Trophoblast cell (in vitro differentiated cells and primary cell): ENCODE data around the gene HLCS.

Source experiments
- DNase-seq, 2 donors: peaks; one replicate each; pipeline ENCODE4 v3.0.0-alpha.2; 2016
- H2AFZ ChIP-seq: 2 replicates; pipeline ENCODE4 v1.6.1; 2013; ENCODE audit warnings: low read length, moderate library complexity, mild to moderate bottlenecking; ENCODE audit not compliant: insufficient read depth, poor library complexity
- H2AK5ac ChIP-seq: 2 replicates; pipeline ENCODE4 v1.6.1; 2013; ENCODE audit warnings: mild to moderate bottlenecking, low read length
- H2BK120ac ChIP-seq: 2 replicates; pipeline ENCODE4 v1.6.1; 2013; ENCODE audit warnings: low read length, mild to moderate bottlenecking, moderate library complexity; ENCODE audit not compliant: insufficient read depth, poor library complexity
- H2BK12ac ChIP-seq: 2 replicates; pipeline ENCODE4 v1.6.1; 2013; ENCODE audit warnings: mild to moderate bottlenecking, low read length, moderate library complexity
- H2BK5ac ChIP-seq: 2 replicates; pipeline ENCODE4 v1.6.1; 2013; ENCODE audit warnings: low read length, low read depth, moderate library complexity, mild to moderate bottlenecking; ENCODE audit not compliant: poor library complexity
- H3K14ac ChIP-seq: 2 replicates; pipeline ENCODE4 v1.6.1; 2013; ENCODE audit warnings: mild to moderate bottlenecking, low read length
- H3K18ac ChIP-seq: 2 replicates; pipeline ENCODE4 v1.6.1; 2013; ENCODE audit warnings: mild to moderate bottlenecking, low read length
- H3K23ac ChIP-seq: 2 replicates; pipeline ENCODE4 v1.6.1; 2013; ENCODE audit warnings: low read length
- H3K27ac ChIP-seq: 2 replicates; pipeline ENCODE4 v1.5.1; 2013; ENCODE audit warnings: low read depth, mild to moderate bottlenecking, inconsistent platforms, low read length, moderate library complexity
- H3K27me3 ChIP-seq: 2 replicates; pipeline ENCODE4 v1.6.1; 2013; ENCODE audit warnings: inconsistent platforms, mild to moderate bottlenecking, low read length, moderate library complexity; ENCODE audit not compliant: insufficient read depth
- H3K36me3 ChIP-seq, 2 experiments: 1 replicate in 1 of 2; 2 replicates in 1 of 2; pipeline ENCODE4 v1.6.1; 2013; ENCODE audit warnings: low read length in 2 of 2, mild to moderate bottlenecking in 2 of 2, moderate library complexity in 1 of 2; ENCODE audit not compliant: insufficient read depth in 2 of 2, control insufficient read depth in 1 of 2
- H3K4ac ChIP-seq: 2 replicates; pipeline ENCODE4 v1.6.1; 2013; ENCODE audit warnings: low read depth, mild to moderate bottlenecking, low read length, moderate library complexity
- H3K4me1 ChIP-seq, 2 experiments: 1 replicate in 1 of 2; 2 replicates in 1 of 2; pipeline ENCODE4 v1.6.1; 2013; ENCODE audit warnings: low read length in 2 of 2, mild to moderate bottlenecking in 2 of 2, moderate library complexity in 1 of 2; ENCODE audit not compliant: insufficient read depth in 2 of 2, control insufficient read depth in 1 of 2
- H3K4me2 ChIP-seq: 2 replicates; pipeline ENCODE4 v1.6.1; 2013; ENCODE audit warnings: inconsistent platforms, mild to moderate bottlenecking, low read length, moderate library complexity
- H3K4me3 ChIP-seq: 2 replicates; pipeline ENCODE4 v1.5.1; 2013; ENCODE audit warnings: mild to moderate bottlenecking, low read depth, low read length, inconsistent platforms
- H3K79me1 ChIP-seq: one replicate; pipeline ENCODE4 v1.6.1; 2013; ENCODE audit warnings: low read length
- H3K79me2 ChIP-seq: 2 replicates; pipeline ENCODE4 v1.6.1; 2013; ENCODE audit warnings: low read length, mild to moderate bottlenecking; ENCODE audit not compliant: control insufficient read depth, insufficient read depth, poor library complexity
- H3K9ac ChIP-seq: 2 replicates; pipeline ENCODE4 v1.6.1; 2013; ENCODE audit warnings: mild to moderate bottlenecking, low read length
- H3K9me3 ChIP-seq: 2 replicates; pipeline ENCODE4 v1.6.1; 2013; ENCODE audit warnings: low read depth, mild to moderate bottlenecking, control low read depth, inconsistent platforms, low read length; ENCODE audit not compliant: insufficient read depth
- H4K12ac ChIP-seq: 2 replicates; pipeline ENCODE4 v1.6.1; 2013; ENCODE audit warnings: low read depth, mild to moderate bottlenecking, low read length, moderate library complexity
- H4K8ac ChIP-seq: 2 replicates; pipeline ENCODE4 v1.6.1; 2013; ENCODE audit warnings: low read depth, mild to moderate bottlenecking, low read length, moderate library complexity
- H4K91ac ChIP-seq: one replicate; pipeline ENCODE4 v1.6.1; 2013; ENCODE audit warnings: low read depth, mild to moderate bottlenecking, low read length, moderate library complexity
- WGBS: extraction: QIAGEN DNeasy Blood & Tissue Kit; methylation state at CpG from one replicate; pipeline ENCODE4 v1.1.7; 2013; ENCODE audit warnings: missing lambda C conversion rate; ENCODE audit not compliant: insufficient read length, insufficient coverage; ENCODE audit errors: extremely low coverage; 5-methylcytosine and 5-hydroxymethylcytosine counted together

HLCS gene

GRCh38 chr21:36974851-36975192 lies 8.4 kb upstream of the HLCS start:
- no peak overlapping the region for H4K8ac ChIP-seq
- no peak overlapping the region for H3K9ac ChIP-seq
- no peak overlapping the region for H4K12ac ChIP-seq
- H3K4me3 ChIP-seq, result no peak overlapping the region
- H3K36me3 ChIP-seq, result no peaks in the 10 kb centered on the region
- H3K9me3 ChIP-seq, result no peaks in the 10 kb centered on the region
- no peaks in the 10 kb centered on the region for H3K79me1 ChIP-seq
- no peak overlapping the region for H3K23ac ChIP-seq
- no peaks in the 10 kb centered on the region for H3K79me2 ChIP-seq
- H2AK5ac ChIP-seq, result no peak overlapping the region
- no peak overlapping the region for H2BK12ac ChIP-seq
- no peak overlapping the region for H3K27ac ChIP-seq
- no peak overlapping the region for H2AFZ ChIP-seq
- no peak overlapping the region for H2BK5ac ChIP-seq
- no peaks in the 10 kb centered on the region for H3K4me1 ChIP-seq
- H3K27me3 ChIP-seq, result no peaks in the 10 kb centered on the region
- no peak overlapping the region for H3K4ac ChIP-seq
- H3K4me2 ChIP-seq, result no peak overlapping the region
- no peak overlapping the region for H4K91ac ChIP-seq
- no peak overlapping the region for H2BK120ac ChIP-seq
- H3K14ac ChIP-seq, result no peak overlapping the region
- DNase-seq, result no peak
- no CpG with 5 or more reads among the region's 6 CpGs for WGBS
- no peak overlapping the region for H3K18ac ChIP-seq

- Histone ChIP-seq H3K79me2 (no peaks in the 10 kb centered on the region), H3K27ac (no peak overlapping the region), H2BK120ac (no peak overlapping the region), H4K8ac (no peak overlapping the region), H3K4ac (no peak overlapping the region), H3K4me3 (no peak overlapping the region), H3K9ac (no peak overlapping the region), H3K79me1 (no peaks in the 10 kb centered on the region), H3K14ac (no peak overlapping the region), H3K4me1 (no peaks in the 10 kb centered on the region), H2BK5ac (no peak overlapping the region), H3K27me3 (no peaks in the 10 kb centered on the region), H3K23ac (no peak overlapping the region), H2BK12ac (no peak overlapping the region), H3K4me2 (no peak overlapping the region), H3K18ac (no peak overlapping the region), H2AK5ac (no peak overlapping the region), H3K36me3 (no peaks in the 10 kb centered on the region), H3K9me3 (no peaks in the 10 kb centered on the region), H4K91ac (no peak overlapping the region), H2AFZ (no peak overlapping the region), H4K12ac (no peak overlapping the region)
- no peak for DNase-seq
- WGBS, result no CpG with 5 or more reads among the region's 14 CpGs
These were observed 7.7 kb upstream of the HLCS start for GRCh38 chr21:36973986-36974850.

DNA sequence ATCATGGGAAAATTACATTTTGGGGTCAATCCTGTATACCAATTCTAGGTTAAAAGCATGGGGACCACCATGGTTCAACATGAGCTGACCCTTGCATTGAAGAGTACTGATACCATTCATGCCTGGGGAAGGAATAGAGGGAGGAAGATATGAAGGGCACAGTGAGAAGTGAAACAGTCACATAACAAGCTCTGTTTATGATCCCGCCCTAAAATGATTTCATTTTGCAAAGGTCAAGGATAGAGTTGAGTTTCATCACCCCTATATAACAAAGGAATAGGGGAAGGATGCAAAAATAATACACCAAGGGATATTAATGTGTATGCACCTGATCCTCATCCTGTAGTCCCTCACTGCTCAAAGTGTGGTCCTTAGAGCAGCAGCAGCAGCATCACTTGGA lies 2.5 kb upstream of the HLCS start:
- Histone ChIP-seq H3K79me1 (peaks cover 15% of the 10 kb centered on the region), H3K23ac (no peak overlapping the region), H3K9ac (no peak overlapping the region), H3K4me2 (no peak overlapping the region), H3K9me3 (no peaks in the 10 kb centered on the region), H2BK12ac (no peak overlapping the region), H3K18ac (no peak overlapping the region), H3K36me3 (no peaks in the 10 kb centered on the region), H4K12ac (no peak overlapping the region), H2AFZ (no peak overlapping the region), H4K8ac (no peak overlapping the region), H4K91ac (no peak overlapping the region), H3K79me2 (peaks cover 9% of the 10 kb centered on the region), H3K27me3 (no peaks in the 10 kb centered on the region), H2AK5ac (no peak overlapping the region), H3K4me3 (no peak overlapping the region), H3K27ac (no peak overlapping the region), H3K4me1 (peaks cover 0 to 6% of the 10 kb centered on the region in 2 experiments), H2BK5ac (no peak overlapping the region), H3K4ac (no peak overlapping the region), H3K14ac (no peak overlapping the region), H2BK120ac (no peak overlapping the region)
- no peak for DNase-seq
- WGBS, result no CpG with 5 or more reads among the region's 1 CpG

- Histone ChIP-seq H4K8ac (no peak overlapping the region), H3K79me1 (peaks cover 15% of the 10 kb centered on the region), H4K12ac (no peak overlapping the region), H3K27me3 (no peaks in the 10 kb centered on the region), H3K4me3 (no peak overlapping the region), H3K18ac (no peak overlapping the region), H3K36me3 (no peaks in the 10 kb centered on the region), H2BK5ac (no peak overlapping the region), H3K23ac (no peak overlapping the region), H2BK12ac (no peak overlapping the region), H4K91ac (no peak overlapping the region), H3K4me2 (no peak overlapping the region), H3K14ac (no peak overlapping the region), H3K79me2 (peaks cover 9% of the 10 kb centered on the region), H2AK5ac (no peak overlapping the region), H3K9ac (no peak overlapping the region), H2BK120ac (no peak overlapping the region), H3K4ac (no peak overlapping the region), H3K4me1 (peaks cover 0 to 6% of the 10 kb centered on the region in 2 experiments), H3K9me3 (no peaks in the 10 kb centered on the region), H2AFZ (no peak overlapping the region), H3K27ac (no peak overlapping the region)
- DNase-seq, result no peak
- WGBS, result no CpG with 5 or more reads among the region's 4 CpGs
These were observed 1.9 kb upstream of the HLCS start for GRCh38 chr21:36968414-36968813.
